Stimulated activated CD4-positive, alpha-beta T cell treated with anti-CD3 and anti-CD28 coated beads, TNF-alpha, amount 100 ng/mL, for 4 hours (primary cell): ENCODE data around the gene DUSP15.
"Not testable (repeated sequence)": the region's sequence is repeated elsewhere in the genome, so short reads cannot be mapped to it uniquely, and the experiment has no call there.

Experiments
- DNase-seq, 3 experiments: peaks; one replicate each; pipeline ENCODE4 v3.0.0-alpha.2; 2020; ENCODE audit warnings: low read depth in 3 of 3

DUSP15 gene

GRCh38 chr20:31869942-31870725 is at the start of gene DUSP15, which contains the start of gene TTLL9:
TSS of gene DUSP15 (minus strand) at chr20:31870527. CDS start at chr20:31870337, 190 bp downstream.
TSS of gene TTLL9 (plus strand) at chr20:31870634. CDS start at chr20:31871127, 493 bp downstream.
- DNase-seq, result no peak

DNA sequence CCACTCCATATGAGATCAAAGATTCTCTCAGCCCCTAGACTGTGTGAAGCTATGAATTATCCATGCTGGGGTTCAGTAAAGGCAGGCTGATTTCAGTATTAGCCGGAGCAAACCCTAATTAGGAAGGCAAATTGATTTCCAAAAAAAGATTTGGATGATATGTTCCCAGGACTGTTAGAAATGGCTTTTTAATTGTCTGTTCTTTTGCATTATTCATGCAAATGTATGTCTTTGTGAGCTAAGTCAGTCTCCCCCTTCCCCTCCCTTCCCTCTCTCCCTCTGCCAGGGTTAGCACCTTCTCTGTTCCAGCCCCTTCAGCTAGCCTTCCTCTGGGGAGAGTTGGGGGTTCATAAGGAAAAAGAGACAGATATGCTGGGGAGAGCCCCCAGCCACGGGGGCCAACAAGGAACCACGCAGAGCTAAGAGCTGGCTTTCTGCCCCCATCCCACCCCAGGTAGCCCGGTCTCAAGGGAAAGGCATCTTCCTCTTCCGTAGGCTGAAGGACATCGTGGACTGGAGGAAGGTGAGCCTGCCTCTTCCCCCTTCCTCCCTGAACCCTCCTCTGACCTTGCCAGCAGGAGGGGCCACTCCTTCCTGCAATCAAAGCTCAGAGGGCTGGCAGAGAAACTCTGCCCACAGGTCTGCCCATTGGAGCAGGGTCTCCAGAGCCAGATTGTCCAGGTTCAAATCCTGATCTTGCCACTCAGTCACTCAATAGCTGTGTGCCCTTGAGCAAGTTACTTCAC is 49.3 kb upstream of the DUSP15 start:
- DNase-seq, result no peak

- DNase-seq, result no peak
Measured at GRCh38 chr20:31918466-31919105, 48.3 kb upstream of the DUSP15 start.

DNA sequence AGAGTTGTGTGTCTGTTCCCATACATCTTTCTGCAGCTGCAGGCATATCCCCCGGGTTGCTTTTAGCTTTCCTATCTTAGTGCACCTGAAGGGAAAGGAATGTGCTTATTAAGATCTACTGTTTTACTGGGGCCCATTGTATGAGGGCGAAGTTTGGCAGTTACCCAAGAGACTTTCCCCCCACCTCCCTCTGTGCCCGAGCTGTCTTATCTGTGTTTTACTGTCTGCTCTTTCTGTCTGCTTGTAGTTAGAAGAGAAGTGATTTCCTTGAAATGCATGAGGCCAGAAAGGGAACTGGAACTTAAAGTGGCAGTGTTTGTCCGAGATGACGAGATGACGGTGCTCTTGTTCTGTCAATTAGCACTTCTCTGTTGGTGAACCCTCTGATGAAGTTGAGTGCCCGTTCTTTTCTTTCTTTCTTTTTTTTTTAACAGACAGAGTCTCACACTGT is 47.7 kb upstream of the DUSP15 start:
- DNase-seq, result not testable (repeated sequence)

- DNase-seq, result no peak
Measured at GRCh38 chr20:31916708-31917107, 46.4 kb upstream of the DUSP15 start.

GRCh38 chr20:31915491-31916280 is 45.4 kb upstream of the DUSP15 start:
- DNase-seq, result no peak

GRCh38 chr20:31914170-31914569 is 43.8 kb upstream of the DUSP15 start:
- no peak for DNase-seq

GRCh38 chr20:31913431-31914157 is 43.3 kb upstream of the DUSP15 start:
- no peak for DNase-seq

- no peak for DNase-seq
Measured at GRCh38 chr20:31910071-31910803, 39.9 kb upstream of the DUSP15 start.

DNA sequence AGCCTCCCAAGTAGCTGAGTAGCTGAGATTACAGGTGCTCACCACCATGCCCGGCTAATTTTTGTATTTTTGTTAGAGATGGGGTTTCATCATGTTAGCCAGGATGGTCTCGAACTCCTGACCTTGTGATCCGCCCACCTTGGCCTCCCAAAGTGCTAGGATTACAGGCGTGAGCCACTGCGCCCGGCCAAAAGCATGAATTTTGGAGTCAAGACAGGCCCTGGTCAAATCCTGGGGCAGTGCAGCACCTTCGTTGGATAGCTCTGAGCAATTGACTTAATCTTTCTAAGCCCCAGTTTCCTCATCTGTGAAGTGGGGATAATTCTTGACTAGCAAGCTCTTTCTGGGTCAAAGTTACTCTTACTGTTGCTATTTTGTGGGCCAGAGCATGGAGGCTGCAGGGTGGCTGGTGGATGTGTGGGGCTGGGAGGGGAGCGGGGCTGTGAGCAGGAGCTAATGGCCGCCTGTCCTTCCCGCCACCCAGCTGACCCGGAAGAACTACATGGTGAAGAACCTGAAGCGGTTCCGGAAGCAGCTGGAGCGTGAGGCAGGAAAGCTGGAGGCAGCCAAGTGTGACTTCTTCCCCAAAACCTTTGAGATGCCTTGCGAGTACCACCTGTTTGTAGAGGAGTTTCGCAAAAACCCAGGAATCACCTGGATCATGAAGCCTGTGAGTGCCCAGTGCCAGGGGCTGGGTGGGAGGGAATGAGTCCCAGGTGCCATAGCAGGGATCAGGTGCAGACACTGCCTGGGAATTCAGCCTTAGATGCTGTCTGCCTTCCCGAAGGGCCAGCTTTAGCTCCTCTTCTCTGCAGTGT is 39.1 kb upstream of the DUSP15 start:
- DNase-seq, result no peak

DNA sequence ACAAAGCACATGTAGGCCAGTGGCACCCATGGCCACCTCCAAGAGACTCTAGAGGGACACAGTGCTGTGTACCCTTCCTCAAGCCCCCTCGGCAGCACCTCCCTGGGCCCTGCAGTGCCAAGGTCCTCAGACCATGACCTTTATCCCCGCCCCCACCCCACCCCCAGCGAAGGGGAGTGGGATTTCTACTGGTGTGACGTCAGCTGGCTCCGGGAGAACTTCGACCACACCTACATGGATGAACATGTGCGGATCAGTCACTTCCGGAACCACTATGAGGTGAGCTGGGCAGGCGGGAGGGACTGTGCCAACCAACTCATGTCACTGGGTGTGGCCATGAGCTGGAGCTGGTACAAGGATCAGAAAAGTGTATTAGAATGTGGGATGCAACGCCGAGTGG is 38.1 kb upstream of the DUSP15 start:
- DNase-seq, result no peak

DNA sequence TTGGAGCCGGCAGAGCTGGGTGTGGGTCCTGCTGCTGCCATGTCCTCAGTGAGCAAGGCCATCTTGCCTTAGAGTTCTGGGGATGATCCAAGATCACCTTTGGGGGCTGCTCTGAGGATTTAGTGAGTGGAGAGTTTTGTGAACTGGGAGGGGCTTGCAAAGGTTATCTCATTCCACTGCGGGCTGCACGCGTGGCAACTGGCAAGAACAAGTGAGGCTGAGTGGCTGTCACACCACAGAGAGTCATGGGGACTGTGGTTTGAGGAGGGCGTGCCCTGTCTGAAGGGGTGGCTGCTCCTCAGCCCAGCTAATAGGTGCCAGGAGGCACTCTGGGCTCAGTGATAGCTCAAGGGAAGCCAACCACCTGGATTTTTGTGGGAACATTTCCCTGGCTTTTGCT is 37.7 kb upstream of the DUSP15 start:
- DNase-seq, result no peak

DNA sequence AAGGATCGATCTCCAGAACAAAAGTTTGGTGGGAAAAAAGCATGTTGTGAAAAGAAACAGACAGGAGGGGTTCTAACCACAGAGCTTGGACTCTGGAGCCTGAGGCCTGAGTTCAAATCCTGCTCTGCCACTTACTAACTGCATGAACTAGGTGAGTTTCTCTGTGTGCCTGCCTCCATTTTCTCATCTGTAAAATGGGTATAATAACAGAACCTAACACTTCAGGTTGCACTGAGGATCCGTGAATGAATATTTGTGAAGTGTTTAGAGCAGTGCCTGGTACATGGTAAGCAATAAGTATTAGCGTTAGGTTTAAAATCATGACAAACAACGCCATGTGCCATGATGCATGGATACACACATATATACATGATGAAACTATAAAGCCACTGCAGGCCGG is 36.7 kb upstream of the DUSP15 start:
- no peak for DNase-seq

- no peak for DNase-seq
Measured at GRCh38 chr20:31906001-31906400, 35.7 kb upstream of the DUSP15 start.

DNA sequence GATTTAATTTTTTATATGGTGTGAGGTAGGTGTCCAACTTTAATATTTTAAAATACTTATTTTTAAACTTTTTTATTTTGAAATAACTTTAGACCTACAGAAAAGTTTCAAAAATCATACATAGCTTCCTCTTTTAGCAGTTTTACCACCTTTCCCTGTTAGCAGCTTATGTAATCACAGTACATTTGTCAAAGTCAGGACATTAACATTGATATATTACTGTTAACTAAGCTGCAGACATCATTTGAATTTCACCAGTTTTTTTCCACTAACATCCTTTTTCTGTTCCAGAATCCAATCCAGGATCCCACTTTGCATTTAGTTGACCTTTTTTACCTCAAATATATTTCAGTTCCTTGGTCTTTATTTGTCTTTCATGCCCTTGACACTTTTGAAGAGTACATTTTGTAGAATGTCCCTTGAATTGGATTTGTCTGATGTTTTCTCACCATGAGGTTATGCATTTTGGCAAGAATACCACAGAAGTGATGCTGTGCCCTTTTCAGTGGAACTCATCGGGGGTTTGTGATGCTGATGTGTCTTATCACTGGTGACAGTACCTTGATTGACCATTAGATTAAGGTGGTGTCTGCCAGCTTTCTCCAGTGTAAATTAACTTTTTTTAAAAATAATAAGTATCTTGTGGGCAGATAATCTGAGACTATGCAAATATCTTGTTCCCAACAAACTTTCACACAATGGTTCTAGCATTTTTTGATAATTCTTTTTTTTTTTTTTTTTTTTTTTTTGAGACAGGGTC is 33.5 kb upstream of the DUSP15 start:
- DNase-seq, result no peak

- DNase-seq, result no peak
Measured at GRCh38 chr20:31901615-31902014, 31.3 kb upstream of the DUSP15 start.

- DNase-seq, result no peak
Measured at GRCh38 chr20:31897541-31897940, 27.2 kb upstream of the DUSP15 start.

- DNase-seq, result no peak
Measured at GRCh38 chr20:31896049-31896448, 25.7 kb upstream of the DUSP15 start.
